GM19023 (cell line): ENCODE results near the gene TANGO6.
"Not testable (repeated sequence)": the region's sequence is repeated elsewhere in the genome, so short reads cannot be mapped to it uniquely, and the experiment has no call there.

Experiments
- ATAC-seq: cut with Tn5 transposase; IDR thresholded peaks from one replicate; pipeline ENCODE4 v1.9.1; 2021; ENCODE audit warnings: mild to moderate bottlenecking, moderate library complexity; ENCODE audit not compliant: unreplicated experiment

Gene TANGO6

DNA sequence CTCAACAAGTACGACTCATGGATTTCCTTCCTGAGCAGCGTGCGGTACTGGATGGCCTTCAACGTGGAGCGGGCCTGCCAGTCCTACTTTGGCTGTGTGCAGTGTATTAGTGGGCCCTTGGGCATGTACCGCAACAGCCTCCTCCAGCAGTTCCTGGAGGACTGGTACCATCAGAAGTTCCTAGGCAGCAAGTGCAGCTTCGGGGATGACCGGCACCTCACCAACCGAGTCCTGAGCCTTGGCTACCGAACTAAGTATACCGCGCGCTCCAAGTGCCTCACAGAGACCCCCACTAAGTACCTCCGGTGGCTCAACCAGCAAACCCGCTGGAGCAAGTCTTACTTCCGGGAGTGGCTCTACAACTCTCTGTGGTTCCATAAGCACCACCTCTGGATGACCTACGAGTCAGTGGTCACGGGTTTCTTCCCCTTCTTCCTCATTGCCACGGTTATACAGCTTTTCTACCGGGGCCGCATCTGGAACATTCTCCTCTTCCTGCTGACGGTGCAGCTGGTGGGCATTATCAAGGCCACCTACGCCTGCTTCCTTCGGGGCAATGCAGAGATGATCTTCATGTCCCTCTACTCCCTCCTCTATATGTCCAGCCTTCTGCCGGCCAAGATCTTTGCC lies 271.1 kb downstream of the TANGO6 start:
- no peak for ATAC-seq

DNA sequence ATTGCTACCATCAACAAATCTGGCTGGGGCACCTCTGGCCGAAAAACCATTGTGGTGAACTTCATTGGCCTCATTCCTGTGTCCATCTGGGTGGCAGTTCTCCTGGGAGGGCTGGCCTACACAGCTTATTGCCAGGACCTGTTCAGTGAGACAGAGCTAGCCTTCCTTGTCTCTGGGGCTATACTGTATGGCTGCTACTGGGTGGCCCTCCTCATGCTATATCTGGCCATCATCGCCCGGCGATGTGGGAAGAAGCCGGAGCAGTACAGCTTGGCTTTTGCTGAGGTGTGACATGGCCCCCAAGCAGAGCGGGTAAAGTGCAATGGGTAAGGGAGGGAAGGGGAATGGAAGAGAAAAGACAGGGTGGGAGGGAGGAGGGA lies 271.6 kb downstream of the TANGO6 start:
- no peak for ATAC-seq

DNA sequence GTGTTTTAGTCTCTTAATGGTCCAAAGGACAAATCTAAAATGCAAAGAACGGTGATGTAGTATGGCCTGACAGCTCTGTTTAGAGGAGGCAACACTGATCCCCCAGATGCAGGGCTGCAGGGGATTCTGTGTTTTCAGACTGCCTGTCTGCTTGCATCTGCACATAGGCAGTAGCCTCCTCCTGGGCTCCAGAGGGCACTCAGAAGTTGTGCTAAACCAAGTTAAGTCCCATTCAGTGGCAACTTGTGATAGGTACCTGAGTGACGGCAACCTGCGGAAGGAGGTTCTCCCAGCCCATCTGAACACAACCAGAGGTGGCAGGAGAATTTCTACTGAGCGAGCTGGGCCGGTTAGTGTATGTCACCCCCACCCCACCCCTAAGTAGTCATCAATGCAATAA lies 272.0 kb downstream of the TANGO6 start:
- no peak for ATAC-seq

DNA sequence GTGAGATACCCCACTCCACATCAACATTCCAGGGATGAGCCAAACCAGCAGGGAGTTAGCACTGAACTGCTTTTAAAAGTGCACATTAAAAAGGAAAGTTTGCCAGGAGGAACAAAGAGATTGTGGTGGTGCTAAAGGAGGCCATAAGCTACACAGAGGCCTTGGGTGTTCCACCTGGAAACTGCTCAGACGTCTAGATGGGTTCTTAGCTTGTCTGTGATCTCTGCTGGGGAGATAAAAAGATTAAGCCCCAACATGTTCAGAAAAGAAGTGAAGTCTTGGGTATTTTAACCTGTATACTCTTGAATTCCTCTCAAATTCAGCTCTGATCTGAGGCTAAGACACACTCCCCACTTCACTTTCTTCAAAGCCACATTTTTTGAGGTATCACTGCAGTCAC lies 272.5 kb downstream of the TANGO6 start:
- ATAC-seq, result no peak

DNA sequence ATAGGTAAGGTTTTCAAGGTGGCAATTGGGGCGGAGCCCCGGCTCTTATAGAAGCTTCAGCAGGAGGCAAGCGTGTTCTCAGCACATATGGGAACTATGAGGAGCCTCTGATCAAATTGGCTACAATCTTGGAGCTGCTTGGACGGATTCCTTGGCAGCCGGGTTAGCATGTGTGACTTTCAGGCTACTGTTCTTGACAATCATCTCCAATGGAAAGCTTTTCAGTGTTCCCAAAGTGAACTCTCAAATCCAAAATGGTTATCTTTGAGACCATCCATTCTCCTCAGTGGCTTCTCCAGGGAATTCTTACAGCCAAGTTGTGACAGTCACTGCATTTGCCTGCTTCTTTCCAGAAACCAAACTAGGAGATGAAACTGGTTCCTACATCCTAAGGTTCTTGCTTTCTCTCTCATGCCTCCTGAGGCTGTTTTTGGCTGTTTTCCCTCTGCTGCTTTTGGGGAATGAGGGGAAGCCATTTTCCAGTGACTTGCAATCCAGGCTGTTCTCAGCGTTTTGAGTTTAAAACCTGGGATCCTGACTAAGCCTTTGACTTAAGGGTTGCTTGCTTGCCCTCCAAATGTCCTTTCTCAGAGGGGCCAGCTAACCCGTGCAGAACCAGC lies 273.0 kb downstream of the TANGO6 start:
- no peak for ATAC-seq

DNA sequence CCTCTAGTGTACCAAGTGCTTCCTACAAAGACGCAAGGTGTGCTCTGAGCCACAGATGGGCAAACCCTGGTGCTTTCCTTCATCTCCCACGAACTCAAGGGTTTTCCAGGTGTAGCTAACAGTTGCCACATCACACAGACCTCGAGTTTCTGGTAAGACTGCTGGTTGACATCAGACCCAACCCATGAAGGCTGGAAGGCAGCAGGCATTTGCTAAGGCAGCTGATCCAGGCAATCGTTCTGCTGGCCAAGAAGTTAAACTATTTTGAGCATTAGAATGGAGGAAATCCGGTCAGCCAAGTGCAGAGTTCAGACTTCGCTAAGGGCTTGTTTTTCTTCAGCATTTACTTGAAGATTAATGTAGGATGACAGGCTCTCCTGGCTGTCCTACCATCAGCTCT lies 273.6 kb downstream of the TANGO6 start:
- ATAC-seq, result no peak

DNA sequence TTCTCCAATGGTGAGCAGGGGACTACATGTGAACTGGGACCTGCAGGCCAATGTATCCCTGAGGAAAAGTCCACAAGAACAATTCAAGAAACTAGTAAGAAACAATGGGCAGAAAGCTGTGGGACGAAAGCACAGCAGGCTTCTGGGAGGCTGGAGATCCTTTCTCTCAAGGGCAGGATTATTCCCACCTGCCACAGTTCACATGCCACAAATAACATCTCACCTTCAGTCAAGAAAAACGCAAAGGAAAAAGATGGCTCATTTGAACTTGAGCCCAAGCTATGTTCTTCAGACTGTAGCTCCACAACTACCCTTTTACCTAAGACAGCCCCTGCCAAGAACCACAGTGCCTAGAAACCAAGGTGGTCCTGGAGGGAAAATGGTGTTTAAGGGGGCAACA lies 275.1 kb downstream of the TANGO6 start:
- ATAC-seq, result no peak

DNA sequence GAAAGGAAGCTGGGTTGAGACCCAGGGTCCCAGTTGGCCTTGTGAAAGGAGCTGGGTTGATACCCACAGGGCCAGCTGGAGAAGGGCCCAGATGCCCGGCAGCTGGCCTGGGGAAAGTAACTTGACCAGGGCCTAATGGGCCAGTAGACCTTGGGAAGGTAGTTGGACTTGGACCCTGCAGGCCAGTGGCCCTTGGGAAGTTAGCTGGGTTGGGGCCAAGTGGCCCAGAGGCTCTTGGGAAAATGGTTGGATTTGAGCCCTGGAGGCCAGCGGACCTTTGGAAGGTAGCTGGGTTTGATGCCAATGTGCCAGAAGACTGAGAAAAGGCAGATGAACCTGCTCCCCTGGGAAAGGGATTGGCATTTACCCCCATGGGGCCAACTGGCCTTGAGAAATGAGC lies 275.7 kb downstream of the TANGO6 start:
- ATAC-seq, result no peak

DNA sequence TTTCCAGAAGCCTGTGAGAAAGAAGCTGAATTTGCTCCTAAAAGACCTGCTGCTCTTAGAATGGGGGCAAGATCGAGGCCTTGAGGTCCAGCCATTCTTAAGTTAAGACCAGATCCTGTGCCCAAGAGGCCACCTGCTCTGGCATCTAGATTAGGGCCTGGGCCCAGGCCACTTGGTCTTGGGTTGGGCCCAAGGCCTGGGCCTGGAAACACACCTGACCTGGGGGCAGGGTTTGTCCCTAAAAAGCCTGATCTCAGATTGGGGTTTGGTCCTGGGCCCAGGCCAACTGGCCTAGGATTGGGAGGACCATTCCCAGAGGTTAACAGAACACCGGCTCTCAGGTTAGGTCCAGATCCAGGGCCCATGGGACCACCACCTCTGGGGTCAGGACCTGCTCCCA lies 276.2 kb downstream of the TANGO6 start:
- ATAC-seq, result no peak

DNA sequence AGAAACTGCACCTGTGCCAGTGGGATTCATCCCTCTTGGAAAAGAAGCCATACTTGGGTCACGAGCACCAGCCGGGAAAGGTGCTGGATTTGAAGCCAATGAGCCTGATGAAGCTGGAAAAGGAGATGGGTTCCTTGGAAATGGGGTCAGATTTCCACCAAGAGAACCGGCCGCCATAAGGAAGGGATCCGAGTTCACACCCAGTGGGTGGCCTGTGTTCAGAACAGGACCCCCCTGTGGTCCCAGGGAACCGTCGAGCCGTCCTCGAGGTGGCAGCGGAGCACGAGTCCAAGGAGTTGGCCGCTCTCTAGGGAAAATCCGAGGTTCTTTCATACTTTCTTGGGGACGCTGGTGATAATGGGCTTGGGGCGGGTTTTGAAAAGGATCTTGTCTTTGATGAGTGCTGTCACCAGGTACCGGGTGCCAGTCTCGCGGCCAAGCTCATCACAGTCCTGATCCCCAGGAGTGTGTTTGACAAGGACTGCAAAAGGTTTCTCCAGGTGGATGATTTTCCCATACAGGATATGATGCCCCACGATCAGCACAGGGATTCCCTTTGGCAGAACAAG lies 276.8 kb downstream of the TANGO6 start:
- no peak for ATAC-seq

DNA sequence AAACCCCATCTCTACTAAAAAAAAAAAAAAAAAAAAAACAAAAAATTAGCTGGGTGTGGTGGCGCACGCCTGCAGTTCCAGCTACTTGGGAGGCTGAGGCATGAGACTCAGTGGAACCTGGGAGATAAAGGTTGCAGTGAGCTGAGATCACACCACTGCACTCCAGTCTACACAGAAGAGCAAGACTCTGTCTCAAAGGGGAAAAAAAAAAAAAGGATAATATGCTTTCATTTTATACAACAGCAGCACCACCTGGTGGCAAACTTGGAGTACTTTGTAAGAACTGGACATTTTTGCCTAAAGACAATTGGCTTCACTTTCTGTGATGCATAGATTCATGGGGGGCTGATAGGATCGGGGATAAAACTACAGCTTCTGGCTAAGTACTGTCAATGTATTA lies 280.6 kb downstream of the TANGO6 start:
- ATAC-seq, result no peak

DNA sequence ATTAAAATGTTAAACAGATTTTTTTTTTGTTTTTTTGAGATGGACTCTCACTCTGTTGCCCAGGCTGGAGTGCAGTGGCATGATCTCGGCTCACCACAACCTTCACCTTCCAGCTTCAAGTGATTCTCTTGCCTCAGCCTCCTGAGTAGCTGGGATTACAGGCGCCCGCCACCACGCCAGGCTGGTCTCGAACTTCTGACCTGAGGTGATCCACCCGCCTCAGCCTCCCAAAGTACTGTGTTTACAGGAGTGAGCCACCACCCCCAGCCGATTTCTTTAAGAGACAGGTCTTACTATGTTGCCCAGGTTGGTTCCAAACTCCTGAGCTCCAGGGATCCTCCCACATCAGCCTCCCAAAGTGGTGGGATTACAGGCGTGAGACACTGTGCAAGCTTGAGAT lies 281.1 kb downstream of the TANGO6 start:
- ATAC-seq, result not testable (repeated sequence)

DNA sequence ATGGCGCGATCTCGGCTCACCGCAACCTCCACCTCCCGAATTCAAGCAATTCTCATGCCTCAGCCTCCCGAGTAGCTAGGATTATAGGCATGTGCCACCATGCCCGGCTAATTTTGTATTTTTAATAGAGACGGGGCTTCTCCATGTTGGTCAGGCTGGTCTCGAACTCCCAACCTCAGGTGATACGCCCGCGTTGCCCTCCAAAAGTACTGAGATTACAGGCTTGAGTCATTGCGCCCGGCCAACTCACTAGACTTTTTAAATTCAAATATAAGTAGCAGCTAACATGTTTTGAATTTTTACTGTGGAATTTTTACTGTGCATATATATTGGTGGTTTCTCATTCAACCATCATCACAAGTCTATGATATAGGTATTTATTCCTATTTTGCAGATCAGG lies 281.6 kb downstream of the TANGO6 start:
- ATAC-seq, result not testable (repeated sequence)

DNA sequence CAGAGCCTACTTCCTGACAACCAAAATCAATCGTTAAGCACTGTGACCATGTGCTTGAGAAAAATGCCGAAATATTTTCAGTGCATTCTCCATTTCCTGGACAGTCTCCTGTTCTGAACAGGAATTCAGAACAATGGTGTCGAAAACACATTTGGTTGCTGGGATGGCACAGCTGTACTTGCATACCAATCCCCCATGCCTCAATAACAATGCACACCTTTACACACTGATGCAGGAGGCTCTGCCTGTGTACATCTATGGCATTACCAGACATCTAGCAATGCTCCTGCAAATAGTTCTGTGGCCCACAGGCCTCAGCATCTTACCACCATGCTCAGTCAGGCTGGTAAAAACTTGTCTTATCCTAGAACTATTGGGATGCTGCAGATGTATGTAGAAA lies 282.9 kb downstream of the TANGO6 start:
- no peak for ATAC-seq

DNA sequence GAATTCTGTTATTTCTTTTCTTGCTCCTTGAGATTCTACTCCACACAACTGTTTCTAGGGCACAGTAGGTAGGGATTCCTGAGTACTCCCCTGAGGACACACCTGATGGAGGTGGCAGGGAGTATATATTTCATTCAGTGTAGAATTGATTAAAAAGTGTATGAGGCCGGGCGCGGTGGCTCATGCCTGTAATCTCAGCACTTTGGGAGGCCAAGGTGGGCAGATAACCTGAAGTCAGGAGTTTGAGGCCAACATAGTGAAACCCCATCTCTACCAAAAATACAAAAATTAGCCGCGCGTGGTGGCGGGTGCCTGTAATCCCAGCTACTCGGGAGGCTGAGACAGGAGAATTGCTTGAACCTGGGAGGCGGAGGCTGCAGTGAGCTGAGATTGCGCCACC lies 283.5 kb downstream of the TANGO6 start:
- ATAC-seq, result not testable (repeated sequence)

DNA sequence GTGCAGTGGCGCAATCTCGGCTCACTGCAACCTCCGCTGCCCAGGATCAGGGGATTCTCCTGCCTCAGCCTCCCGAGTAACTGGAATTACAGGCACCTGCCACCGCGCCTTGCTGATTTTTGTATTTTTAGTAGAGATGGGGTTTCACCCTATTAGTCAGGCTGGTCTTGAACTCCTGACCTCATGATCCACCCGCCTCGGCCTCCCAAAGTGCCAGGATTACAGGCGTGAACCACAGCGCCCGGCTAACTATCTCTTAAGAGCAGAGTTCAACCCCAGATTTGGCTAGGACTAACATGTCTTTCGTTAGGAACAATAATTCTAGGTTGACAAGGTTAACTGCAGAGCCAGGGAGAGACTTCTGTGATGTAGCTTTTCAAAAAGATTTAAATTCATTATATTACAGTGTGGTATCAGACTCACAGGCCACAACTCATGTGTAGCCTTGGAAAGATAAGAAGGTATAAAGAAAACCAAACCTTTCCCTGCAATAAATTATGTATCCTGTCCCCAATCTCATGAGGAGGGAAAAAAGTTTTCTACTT lies 284.7 kb downstream of the TANGO6 start:
- ATAC-seq, result no peak

DNA sequence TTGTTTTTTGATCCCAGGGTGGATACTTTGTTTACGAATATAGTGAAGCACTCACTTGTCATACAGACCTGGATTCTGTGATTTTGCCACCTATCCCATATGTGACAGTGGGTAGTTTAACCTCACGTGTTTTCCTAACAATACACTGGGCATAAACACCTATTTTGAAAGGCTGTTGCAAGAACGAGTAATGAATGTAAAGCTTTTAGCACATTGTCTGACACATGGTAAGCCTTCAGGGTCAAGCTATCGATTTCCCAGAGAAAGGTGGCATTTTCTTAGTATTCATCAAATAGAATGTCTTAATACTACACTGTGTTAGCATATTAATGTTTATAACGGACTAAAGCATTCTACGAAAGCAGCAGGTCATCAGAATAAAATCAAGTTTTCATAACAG lies 287.1 kb downstream of the TANGO6 start:
- no peak for ATAC-seq

DNA sequence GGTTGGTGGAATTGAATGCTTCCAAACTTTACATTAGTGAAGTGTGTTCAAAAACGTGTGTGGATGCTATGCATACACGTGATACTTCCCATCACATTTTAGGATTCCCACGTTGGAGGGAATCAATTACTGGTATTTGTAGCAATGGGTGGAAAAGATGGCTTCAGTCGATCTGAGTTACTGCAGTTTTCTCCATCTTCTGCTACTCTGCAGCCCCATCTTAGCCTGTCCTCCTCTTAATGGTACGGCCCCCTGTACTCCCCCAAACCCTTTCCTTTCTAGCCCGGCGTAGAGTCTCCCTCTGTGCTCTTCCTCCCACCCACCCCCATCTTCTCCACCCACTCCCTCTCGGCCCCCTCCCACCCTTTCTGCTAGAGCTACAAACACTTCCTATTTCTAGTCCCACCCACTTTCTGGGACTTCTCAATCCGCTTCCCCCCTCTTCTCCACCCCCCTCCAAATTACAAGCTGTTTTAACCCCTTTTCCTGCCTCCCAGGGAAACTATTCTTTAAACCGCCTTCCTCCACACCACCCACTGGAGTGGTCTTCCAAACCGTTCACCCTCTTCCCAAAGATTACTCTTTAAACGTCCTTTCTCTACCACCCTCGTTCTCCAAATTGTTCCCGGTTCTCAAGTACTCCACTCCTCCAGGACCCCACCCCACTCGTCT lies 288.0 kb downstream of the TANGO6 start:
- ATAC-seq, result no peak

DNA sequence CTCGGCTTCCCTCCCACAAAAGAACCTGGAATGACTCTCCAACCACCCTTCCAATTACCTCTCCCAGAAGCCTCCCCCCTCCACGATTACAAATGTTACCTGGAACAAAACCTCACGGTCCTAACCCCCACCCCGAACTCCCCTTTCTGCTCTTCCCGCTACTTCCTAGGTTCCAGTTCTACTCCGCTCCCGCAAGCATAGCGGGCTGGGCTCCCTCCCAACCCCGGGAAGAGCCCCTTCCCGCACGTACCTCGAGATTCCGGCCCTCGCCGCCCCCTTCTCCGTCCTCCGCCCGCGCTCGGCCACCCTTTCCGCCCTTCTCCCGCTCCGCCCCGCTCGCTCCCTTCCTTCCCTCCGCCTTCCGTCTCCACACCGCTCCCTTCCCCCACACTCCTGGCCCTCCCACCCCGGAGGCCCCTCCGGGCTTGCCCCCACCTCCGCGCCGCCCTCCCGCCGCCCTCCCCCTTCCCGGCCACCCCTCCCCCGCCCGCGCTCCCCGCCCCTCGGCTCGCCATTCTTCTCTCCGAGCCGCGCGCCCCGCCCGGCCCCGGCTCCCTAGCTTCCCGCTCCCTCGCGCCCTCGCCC lies 288.6 kb downstream of the TANGO6 start:
- peak; percentile 52 for ATAC-seq

DNA sequence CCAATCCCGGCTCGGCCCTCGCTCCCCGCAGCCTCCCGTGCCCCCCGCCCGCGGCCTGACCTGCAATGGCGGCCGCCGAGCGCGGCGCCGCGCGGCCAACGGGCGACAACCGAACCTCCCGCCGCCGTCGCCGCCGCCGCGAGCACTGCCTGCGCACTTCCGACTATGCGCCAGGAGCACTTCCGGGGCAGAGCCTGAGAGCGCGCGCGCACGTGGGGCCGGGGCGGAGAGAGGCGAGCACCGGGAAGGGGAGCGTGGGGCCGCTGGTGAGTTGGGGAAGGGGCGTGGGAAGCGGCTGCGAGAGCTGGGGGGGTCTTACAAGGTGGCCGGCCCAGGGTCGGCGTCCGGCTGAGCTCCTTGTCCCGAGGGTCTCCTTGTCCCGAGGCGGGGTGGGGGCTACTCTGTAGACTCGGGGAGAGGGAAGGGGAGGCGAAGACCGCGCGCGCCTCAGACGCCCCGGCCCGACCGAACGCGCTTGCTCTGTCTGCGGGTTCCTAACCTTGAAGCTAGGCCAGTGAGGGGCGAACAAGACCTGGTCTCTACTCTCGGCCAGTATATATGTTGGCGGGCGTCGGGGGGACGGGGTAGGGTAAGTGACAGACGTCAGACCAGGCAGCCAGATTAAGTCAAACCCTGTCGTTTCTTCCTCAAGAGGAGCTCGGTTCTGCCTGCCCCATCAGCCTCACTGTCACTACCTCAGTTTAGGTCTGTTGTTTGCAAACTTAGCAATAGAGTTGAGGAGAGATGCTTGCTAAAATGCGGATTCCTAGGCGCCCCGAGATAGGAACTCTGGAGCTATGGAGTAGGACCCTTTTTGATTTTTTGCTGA lies 289.3 kb downstream of the TANGO6 start, which contains the start of the genes CHTF8 and UTP4:
Gene CHTF8, minus strand, starts transcription at position 165 of the 829 bp plus-strand sequence. CDS start 11,130 bp downstream, outside the sequence.
Gene UTP4, plus strand, starts transcription at position 226 of the 829 bp plus-strand sequence. CDS start 811 bp downstream, outside the sequence.
- ATAC-seq, result peak; percentile 87
